NCI-H446 treated with DMSO at 0.1 percent for 48 hours (cell line): ENCODE results near the gene PRICKLE4.
"Not testable (repeated sequence)": the region's sequence is repeated elsewhere in the genome, so short reads cannot be mapped to it uniquely, and the experiment has no call there.

ENCODE experiments used
- DNase-seq: peaks from one replicate; lab custom pipeline; 2025; lab: John Stamatoyannopoulos, UW

The PRICKLE4 gene

DNA sequence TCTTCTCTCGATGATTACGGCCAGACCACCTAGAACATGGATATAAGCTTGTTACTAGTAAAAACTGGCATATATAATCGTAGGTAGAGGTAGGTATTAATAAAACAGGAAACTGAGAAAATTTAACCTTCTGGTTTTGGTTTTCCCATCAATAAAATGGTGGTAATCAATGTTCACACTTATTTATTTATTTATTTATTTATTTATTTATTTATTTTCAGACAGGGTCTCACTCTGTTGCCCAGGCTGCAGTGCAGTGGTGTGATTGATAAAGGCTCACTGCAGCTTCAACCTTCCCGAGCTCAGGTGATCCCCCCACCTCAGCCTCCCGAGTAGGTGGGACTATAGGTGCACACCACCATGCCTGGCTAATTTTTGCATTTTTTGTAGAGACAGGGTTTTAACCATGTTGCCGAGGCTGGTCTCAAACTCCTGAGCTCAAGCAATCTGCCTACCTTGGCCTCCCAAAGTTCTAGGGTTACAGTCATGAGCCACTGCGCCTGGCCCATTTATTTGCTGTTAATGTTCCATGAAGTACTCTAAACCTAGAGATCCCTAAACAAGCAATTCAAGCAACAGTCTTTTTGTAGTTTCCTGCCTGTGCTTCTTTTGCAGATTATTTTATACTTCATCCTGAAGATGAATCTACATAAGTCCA lies 18.4 kb downstream of the PRICKLE4 start:
- no peak for DNase-seq

- DNase-seq, result no peak
Observed at GRCh38 chr6:41799559-41799911, 19.0 kb downstream of the PRICKLE4 start.

DNA sequence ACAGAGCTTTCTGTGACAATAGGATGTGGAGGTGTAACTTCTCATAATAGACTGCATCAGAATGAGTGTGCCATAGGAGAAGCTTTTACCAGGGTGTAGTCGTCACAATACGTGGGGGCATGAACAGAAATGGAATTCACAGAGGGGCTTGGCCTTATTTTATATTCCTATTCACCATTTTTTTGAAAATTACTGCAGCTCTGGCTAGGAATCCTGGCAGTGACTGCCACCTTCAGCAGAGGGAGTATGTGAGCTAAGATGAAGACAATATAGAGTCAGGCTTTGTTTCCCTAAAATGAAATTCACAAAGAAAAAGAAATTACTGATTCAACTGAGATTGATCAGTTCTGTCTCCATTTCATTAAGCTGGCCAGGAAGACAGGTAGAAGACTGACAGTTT lies 20.8 kb downstream of the PRICKLE4 start:
- no peak for DNase-seq

DNA sequence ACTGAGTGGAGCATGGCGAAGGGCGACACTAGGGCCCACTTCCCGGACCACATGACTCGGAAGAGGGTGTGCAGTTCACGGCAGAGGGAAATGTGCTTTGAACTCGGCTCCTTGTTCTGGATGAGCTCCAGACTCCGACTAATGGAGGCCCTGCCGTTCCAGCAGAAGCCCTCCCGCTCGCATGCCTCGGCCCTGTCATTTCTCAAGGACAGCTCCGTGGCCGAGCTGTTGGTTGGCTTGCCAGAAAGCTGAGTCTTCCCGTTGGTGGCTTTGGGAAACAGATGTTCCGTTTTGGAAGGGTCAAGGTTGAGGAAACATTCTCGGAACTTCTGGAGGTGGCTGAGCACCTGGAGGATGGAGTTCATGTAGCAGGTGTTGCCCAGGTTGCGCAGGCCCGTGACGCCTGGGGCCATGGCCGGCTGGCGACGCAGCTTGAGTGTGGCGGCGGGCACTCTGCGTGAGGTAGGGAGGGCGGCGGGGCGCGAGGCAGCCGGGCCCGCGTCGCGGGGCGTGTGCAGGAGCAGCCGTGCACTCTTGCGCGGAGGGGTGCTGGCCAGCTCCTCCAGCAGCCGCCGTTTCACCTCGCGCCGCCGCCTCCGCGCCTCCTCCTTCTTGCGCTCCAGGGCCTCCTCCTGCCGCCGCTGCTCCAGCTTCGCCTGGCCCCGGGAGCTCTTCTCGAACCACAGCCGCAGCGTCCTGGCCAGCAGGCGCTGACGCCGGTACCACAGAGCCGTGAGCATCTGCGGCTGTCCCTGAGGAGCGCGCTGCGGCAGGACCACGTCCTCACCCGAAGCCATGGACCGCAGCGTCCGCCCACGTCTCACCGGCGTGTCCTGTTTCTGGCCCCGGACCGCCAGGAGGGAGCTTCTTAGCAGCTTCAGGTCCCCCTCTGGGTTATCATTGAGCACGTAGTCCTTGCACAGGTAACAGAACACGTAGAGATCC lies 25.5 kb downstream of the PRICKLE4 start:
- DNase-seq, result no peak

DNA sequence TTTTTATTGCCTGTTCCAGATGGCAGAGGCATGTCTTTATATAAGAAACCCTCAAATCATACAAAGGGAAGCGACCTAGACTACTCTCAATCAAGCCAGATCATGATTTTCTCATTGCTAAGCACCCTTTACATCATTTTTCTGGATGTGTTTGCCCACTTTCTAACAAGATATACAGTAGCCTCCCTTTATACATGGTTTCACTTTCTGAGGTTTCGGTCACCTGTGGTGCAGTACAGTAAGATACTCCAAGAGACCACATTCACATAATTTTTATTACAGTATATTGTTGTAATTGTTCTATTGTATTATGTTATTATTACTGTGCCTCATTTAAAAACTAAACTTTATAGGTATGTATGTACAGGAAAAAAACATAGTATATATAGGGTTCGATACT lies 30.5 kb downstream of the PRICKLE4 start:
- DNase-seq, result no peak

GRCh38 chr6:41811946-41812345 lies 31.4 kb downstream of the PRICKLE4 start:
- DNase-seq, result not testable (repeated sequence)

DNA sequence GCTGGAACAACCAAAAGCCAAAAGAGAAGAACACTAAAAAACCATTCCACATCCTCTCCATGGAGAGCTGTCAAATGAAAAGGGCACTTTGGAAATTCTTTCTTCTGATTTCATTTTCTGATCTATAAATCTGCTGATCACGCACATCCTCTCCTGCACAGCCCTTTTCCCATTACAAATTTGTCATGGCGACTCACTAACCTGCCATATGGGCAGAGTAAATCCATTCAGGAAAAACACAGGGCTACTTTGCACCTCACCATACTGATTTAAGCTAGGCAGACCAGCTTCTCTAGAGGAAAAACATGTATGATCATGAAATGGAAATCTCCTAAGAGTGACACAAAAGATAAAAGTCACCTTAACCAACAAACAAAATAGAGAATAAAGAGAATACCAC lies 32.9 kb downstream of the PRICKLE4 start:
- no peak for DNase-seq

- no peak for DNase-seq
Observed at GRCh38 chr6:41813956-41814355, 33.4 kb downstream of the PRICKLE4 start.

DNA sequence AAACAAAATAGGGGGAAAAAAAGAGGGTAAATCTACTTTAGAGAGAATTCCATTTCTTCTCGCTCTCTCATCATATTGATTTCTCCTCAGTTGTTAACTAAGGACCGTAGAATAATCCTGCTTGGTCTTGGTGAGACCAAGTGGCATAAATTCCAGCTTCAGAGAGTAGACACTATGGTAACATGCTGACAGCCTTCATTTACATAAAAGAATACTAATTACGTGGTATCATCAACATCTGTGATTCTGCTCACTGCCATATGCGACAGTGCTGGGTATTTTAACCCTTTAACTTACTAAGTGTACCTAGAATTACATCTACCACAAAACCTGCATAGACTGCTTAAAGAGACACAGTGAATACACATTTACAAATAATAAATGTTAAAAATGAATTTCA lies 34.0 kb downstream of the PRICKLE4 start:
- no peak for DNase-seq

DNA sequence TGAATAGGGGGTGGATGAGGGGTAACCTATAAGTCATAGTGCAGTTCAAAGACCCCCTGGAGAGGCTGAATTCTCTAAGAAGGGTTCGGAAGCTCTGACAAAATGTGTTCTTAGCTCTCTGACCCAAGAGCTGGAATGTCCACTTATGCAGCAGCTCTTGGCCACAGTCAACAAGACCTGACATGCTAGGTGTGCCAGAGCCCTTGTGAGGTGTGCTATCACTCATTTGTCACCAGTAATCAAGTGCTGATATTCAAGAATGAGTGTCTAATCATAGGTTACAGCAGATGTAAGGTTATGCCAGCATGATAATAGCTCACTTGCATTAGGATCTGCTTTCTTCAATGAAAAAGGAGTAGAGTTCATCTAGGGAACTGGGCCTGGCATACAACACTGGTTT lies 35.0 kb downstream of the PRICKLE4 start:
- DNase-seq, result no peak

DNA sequence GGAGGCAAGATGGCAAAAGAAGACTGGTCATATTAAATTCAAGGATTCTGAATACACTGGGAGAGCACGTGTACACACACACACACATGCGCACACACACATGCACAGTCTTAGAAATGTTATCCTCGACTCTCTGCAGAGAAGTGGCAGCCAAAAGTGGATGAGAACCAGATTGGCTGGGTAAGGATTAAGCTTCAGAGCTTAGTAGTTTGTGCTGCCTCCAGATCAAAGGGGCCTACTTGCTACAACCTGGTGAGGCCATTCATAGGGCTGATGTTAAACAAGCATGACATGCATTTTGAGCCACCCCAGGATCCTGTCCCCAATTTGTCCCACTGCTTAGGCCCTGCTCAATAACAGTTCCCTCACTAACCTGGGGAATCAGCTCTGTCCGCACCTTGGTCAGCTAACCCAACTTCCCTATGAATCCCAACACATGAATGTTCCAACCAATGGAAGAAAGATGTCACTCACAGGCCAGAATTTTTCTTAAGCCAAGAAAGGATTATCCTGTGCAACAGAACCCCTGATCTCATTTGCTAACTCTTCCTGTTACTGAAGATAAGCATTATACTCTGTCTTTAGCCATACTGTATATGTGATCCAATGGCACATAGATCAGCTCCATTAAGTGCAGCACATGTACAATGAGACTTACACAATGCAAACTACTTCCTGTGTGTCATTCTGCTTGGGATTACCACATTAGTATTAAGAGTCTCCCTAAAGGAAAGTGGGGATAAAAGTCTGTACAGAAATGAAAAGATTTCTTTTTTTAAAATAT lies 37.9 kb downstream of the PRICKLE4 start:
- DNase-seq, result no peak

DNA sequence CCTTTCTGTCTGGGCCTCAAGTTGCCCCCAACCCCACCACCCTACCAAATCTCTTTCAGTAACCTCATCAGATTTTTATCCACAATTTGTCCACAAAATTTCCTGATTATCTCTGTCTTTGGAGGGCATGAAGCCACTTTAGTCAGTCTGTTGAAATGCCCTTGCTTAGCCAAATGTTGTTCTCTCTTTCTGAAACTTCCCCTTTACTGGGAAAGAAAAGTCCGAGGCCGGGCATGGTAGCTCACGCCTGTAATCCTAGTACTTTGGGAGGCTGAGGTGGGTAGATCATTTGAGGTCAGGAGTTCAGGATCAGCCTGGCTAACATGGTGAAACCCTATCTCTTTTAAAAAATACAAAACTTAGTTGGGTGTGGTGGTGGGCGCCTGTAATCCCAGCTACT lies 40.7 kb downstream of the PRICKLE4 start:
- no peak for DNase-seq

- no peak for DNase-seq
Observed at GRCh38 chr6:41822021-41822420, 41.4 kb downstream of the PRICKLE4 start.

DNA sequence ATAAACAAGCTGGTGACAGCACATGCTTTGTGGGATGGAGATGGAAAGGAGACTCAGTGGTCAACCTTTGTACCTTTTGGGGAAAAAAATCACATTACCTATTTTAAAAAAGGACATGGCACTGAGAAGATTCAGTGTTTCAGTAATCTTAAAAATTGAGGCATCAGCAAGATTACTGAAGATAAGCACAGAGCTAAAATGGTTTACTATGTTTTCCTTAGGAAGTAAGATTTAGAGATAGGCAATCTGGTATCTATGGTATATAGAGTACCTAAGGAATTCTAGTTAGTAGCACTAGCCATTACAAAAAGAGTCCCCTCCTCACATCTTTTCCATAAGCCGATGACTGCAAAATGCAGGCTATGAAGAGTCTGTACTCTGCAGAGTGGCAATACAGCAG lies 42.6 kb downstream of the PRICKLE4 start:
- DNase-seq, result no peak

GRCh38 chr6:41824571-41825569 lies 44.3 kb downstream of the PRICKLE4 start:
- no peak for DNase-seq

DNA sequence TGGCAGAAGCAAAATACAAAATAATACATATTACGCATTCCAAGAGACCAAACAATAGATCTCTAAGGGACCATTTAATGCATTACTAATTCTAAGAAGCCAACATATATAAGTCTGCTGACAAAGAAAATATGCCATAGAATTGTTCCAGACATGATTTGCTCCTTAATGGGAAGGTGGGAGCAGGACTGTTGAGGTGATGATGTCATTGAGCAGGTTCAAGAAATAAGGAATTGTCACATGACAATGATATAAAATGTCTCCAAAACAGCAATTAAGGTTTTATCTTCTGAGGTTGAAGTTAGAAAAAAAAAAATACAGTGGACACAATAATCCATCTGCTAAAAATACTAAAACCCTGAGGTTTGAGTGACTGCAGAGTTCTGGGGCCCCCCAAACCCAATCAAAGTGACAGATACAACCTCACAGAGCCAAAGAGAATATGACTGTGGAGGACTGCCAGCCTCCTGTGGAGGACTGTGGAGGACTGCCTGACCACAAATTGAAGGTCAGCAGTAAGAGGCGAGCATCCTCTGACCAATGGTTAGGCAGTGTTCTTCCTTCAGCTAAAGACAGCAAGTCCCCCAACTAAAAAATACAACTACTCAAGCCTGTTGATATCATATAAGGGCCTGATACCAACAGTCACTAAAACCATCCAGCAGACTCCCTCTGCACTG lies 45.9 kb downstream of the PRICKLE4 start:
- DNase-seq, result no peak

GRCh38 chr6:41832263-41832662 lies 51.7 kb downstream of the PRICKLE4 start:
- DNase-seq, result no peak

GRCh38 chr6:41836022-41836659 lies 55.6 kb downstream of the PRICKLE4 start:
- no peak for DNase-seq

DNA sequence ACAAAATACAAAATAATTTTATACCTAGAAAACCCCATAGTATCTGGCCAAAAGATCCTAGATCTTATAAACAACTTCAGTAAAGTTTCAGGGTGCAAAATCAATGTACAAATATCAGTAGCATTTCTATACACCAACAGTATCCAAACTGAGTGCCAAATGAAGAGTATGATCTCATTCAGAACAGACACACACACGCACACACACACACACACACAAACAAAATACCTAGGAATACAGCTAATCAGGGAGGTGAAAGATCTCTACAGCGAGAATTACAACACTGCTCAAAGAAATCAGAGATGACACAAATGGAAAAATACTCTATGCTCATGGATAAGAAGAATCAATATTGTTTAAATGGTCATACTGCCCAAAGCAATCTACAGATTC lies 56.1 kb downstream of the PRICKLE4 start:
- no peak for DNase-seq
